ENCODE measurements around the gene ZNF823. TPM values are rescaled to one million over a fixed set of nuclear protein-coding genes. Genes with fewer than 3 reads are reported as not detected.

Gene ZNF823
- total and polyA plus RNA-seq, 9 of the 15 experiments (the other 6 are each of a cell fraction or from before 2014, with no cell fraction given): 4.0 to 13.4 (median 6.1) TPM

DNA sequence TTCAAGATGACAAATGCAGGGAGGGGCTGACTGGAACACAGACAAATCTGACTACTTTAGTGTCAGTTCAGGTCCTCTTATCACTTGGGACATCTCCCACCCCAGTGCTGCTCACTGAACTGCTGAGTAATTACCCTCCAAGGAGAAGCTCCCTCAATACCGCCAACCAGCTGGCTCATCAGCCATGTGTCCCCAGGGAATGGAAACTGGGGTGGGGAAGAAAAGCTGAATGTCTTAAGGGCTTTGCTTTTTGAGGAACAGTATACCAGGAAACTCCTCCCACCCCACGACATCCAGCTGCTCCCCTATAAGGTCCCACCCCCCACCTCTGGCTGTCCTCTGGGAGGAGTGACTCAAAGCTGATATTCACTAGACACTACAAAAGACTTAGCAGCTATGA is 2.0 kb downstream of the ZNF823 start (continued):
- TF ChIP-seq MTF1 (CRISPR knock-in tag; IDR thresholded peaks at IDR 0.05; ENCODE audit: borderline replicate concordance) (no peak), L3MBTL2 (IDR thresholded peaks at IDR 0.05) (peak; percentile 87), HDAC2 (IDR thresholded peaks at IDR 0.05) (peak; percentile 82), RBM15 (IDR thresholded peaks at IDR 0.05; ENCODE audit: insufficient read depth, low read length) (no peak), MTA1 (IDR thresholded peaks at IDR 0.05; ENCODE audit: borderline replicate concordance) (0 out of 2 replicates have a peak, but pooled peaks have one; percentile 40), CTBP1 (IDR thresholded peaks at IDR 0.05; ENCODE audit: borderline replicate concordance) (peak; percentile 82; the same call in 1 of the 2 replicates), MCM7 (IDR thresholded peaks at IDR 0.05) (no peak), MYBL2 (IDR thresholded peaks at IDR 0.05; ENCODE audit: low read depth) (no peak), MYBL2 (CRISPR knock-in tag; IDR thresholded peaks at IDR 0.05; ENCODE audit: borderline replicate concordance) (no peak), ZKSCAN1 (IDR thresholded peaks at IDR 0.05; ENCODE audit: low read depth, low read length) (no peak), JUND (IDR thresholded peaks at IDR 0.05; ENCODE audit: borderline replicate concordance, low read depth, low read length) (peak; percentile 62; the same call in 1 of the 2 replicates), JUND (tag; IDR thresholded peaks at IDR 0.05; ENCODE audit: borderline replicate concordance, low read depth, low read length) (peak; percentile 46; the same call in 1 of the 3 replicates), TBP (optimal IDR thresholded peaks at IDR 0.05; ENCODE audit: low read depth, low read length) (peak; percentile 8), GABPB2 (CRISPR knock-in tag; conservative IDR thresholded peaks at IDR 0.05) (no peak), KDM1A (IDR thresholded peaks at IDR 0.05) (peak; percentile 91 to 93), YY1 (IDR thresholded peaks at IDR 0.05; ENCODE audit: borderline replicate concordance in 1 of 3, control insufficient read depth in 1 of 3, extremely low read depth in 1 of 3, insufficient read depth in 3 of 3, insufficient read length in 1 of 3, insufficient replicate concordance in 2 of 3, low read depth in 1 of 3, low read length in 2 of 3) (no peak), MAFF (IDR thresholded peaks at IDR 0.05; ENCODE audit: low read length) (peak; percentile 74; the same call in 1 of the 2 replicates), ESRRA (IDR thresholded peaks at IDR 0.05; ENCODE audit: borderline replicate concordance, low read depth) (peak; percentile 27; the same call in 1 of the 2 replicates), EP400 (IDR thresholded peaks at IDR 0.05) (peak; percentile 38; the same call in 1 of the 2 replicates), ZNF77 (CRISPR knock-in tag; IDR thresholded peaks at IDR 0.05) (no peak), MYC (IDR thresholded peaks at IDR 0.05; ENCODE audit: low read depth, low read length) (peak; percentile 77), MYC (CRISPR knock-in tag; IDR thresholded peaks at IDR 0.05; ENCODE audit: borderline replicate concordance, low read depth) (no peak), TOE1 (IDR thresholded peaks at IDR 0.05; ENCODE audit: borderline replicate concordance) (0 out of 2 replicates have a peak, but pooled peaks have one; percentile 20), TOE1 (CRISPR knock-in tag; IDR thresholded peaks at IDR 0.05; ENCODE audit: borderline replicate concordance, low read depth) (no peak), JUN (IDR thresholded peaks at IDR 0.05; ENCODE audit: borderline replicate concordance, low read depth, low read length) (peak; percentile 39; the same call in 1 of the 2 replicates), JUN (CRISPR knock-in tag; IDR thresholded peaks at IDR 0.05; ENCODE audit: borderline replicate concordance) (no peak), ZKSCAN8 (CRISPR knock-in tag; IDR thresholded peaks at IDR 0.05) (no peak), TAF9B (IDR thresholded peaks at IDR 0.05; ENCODE audit: partially characterized antibody) (peak; percentile 56), CCNT2 (IDR thresholded peaks at IDR 0.05; ENCODE audit: borderline replicate concordance, extremely low read depth, insufficient read length, low read depth, low read length) (no peak), SMAD4 (CRISPR knock-in tag; conservative IDR thresholded peaks at IDR 0.05) (peak; percentile 43; the same call in 1 of the 2 replicates)
- TF ChIP-seq, protein P1, sequence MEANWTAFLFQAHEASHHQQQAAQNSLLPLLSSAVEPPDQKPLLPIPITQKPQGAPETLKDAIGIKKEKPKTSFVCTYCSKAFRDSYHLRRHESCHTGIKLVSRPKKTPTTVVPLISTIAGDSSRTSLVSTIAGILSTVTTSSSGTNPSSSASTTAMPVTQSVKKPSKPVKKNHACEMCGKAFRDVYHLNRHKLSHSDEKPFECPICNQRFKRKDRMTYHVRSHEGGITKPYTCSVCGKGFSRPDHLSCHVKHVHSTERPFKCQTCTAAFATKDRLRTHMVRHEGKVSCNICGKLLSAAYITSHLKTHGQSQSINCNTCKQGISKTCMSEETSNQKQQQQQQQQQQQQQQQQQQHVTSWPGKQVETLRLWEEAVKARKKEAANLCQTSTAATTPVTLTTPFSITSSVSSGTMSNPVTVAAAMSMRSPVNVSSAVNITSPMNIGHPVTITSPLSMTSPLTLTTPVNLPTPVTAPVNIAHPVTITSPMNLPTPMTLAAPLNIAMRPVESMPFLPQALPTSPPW (CRISPR knock-in tag; IDR thresholded peaks at IDR 0.05): peak; percentile 74

All from K562 (cell line).